Fibroblast of lung (primary cell): Measurements from ENCODE around the gene SPATA32. TPM values are rescaled to one million over a fixed set of nuclear protein-coding genes. Genes with fewer than 3 reads are reported as not detected.

Experiments
- DNase-seq, 2 donors: peaks; one replicate each; pipeline versions ENCODE4 v3.0.0 to v3.0.0-alpha.2; 2010; ENCODE audit warnings: low read depth in 2 of 2
- H2AFZ ChIP-seq: 2 replicates; pipeline ENCODE4 v1.5.1; 2012; ENCODE audit warnings: low read length, control low read depth, inconsistent platforms
- H3K27ac ChIP-seq: 2 replicates; pipeline ENCODE4 v1.5.1; 2011; ENCODE audit warnings: low read length, control low read depth; ENCODE audit not compliant: insufficient read depth
- H3K27me3 ChIP-seq: 2 replicates; pipeline ENCODE4 v1.5.1; 2011; ENCODE audit warnings: mild to moderate bottlenecking, low read length; ENCODE audit not compliant: control insufficient read depth, insufficient read depth
- H3K36me3 ChIP-seq: 2 replicates; pipeline ENCODE4 v1.5.1; 2011; ENCODE audit warnings: low read length; ENCODE audit not compliant: control insufficient read depth, insufficient read depth
- H3K4me1 ChIP-seq: 2 replicates; pipeline ENCODE4 v1.5.1; 2011; ENCODE audit warnings: low read length; ENCODE audit not compliant: control insufficient read depth, insufficient read depth; ENCODE audit errors: extremely low read depth
- H3K4me2 ChIP-seq: 2 replicates; pipeline ENCODE4 v1.5.1; 2011; ENCODE audit warnings: low read length, control low read depth; ENCODE audit not compliant: insufficient read depth; ENCODE audit errors: extremely low read depth
- H3K4me3 ChIP-seq, 4 experiments: fragments of 200-600 bp in 1 of 4; sonication (generic) in 1 of 4; replicated peaks in 1 of 4; 2 replicates each; pipeline ENCODE4 v1.5.1; 2011 to 2016; ENCODE audit warnings: low read length in 4 of 4, low read depth in 3 of 4, mild to moderate bottlenecking in 3 of 4, control low read depth in 2 of 4, inconsistent platforms in 1 of 4, mixed read lengths in 1 of 4; ENCODE audit not compliant: insufficient read depth in 1 of 4; ENCODE audit errors: control extremely low read depth in 1 of 4
- H3K79me2 ChIP-seq: 2 replicates; pipeline ENCODE4 v1.5.1; 2012; ENCODE audit warnings: mild to moderate bottlenecking, low read length, inconsistent platforms; ENCODE audit not compliant: control insufficient read depth, insufficient read depth
- H3K9ac ChIP-seq: 2 replicates; pipeline ENCODE4 v1.5.1; 2011; ENCODE audit warnings: mild to moderate bottlenecking, low read length, control low read depth; ENCODE audit not compliant: insufficient read depth
- H3K9me3 ChIP-seq: 2 replicates; pipeline ENCODE4 v1.5.1; 2012; ENCODE audit warnings: low read depth, low read length; ENCODE audit not compliant: control insufficient read depth, insufficient read depth
- H4K20me1 ChIP-seq: 2 replicates; pipeline ENCODE4 v1.5.1; 2011; ENCODE audit warnings: low read length; ENCODE audit not compliant: control insufficient read depth, insufficient read depth; ENCODE audit errors: extremely low read depth
- CTCF ChIP-seq, 2 donors: IDR thresholded peaks in 1 of 2; conservative IDR thresholded peaks in 1 of 2; 1 replicate in 1 of 2; 2 replicates in 1 of 2; pipeline ENCODE4 v1.5.1; 2011 to 2012; ENCODE audit warnings: low read length in 2 of 2, control low read depth in 1 of 2, inconsistent platforms in 1 of 2, low read depth in 1 of 2, mild to moderate bottlenecking in 1 of 2
- EZH2 ChIP-seq: IDR thresholded peaks from 2 replicates; pipeline ENCODE4 v1.5.1; 2012; ENCODE audit warnings: low read length, control low read depth, mild to moderate bottlenecking; ENCODE audit errors: missing control alignments
- polyA plus RNA-seq, 2 donors: library from polyadenylated mRNA; depleted of rRNA in 1 of 2; stranded (reverse) in 1 of 2; unstranded in 1 of 2; fragments of >200 nt; gene quantifications; 2 replicates each; pipeline ENCODE4 v1.2.1, GENCODE V29; 2011 to 2012; ENCODE audit warnings: missing spikeins in 1 of 2
- total RNA-seq: library from RNA; depleted of rRNA; stranded (reverse); fragments of >200 nt; gene quantifications from 2 replicates; pipeline ENCODE4 v1.2.1, GENCODE V29; 2014

SPATA32 gene
- total and polyA plus RNA-seq, 2 donors (not counting 1 experiment from before 2014, with no cell fraction given), result not detected

GRCh38 chr17:45218895-45219661 is 42.8 kb downstream of the SPATA32 start:
- Histone ChIP-seq H3K27me3 (peaks cover 22% of the 10 kb centered on the region), H3K4me2 (no peak overlapping the region), H3K4me1 (no peaks in the 10 kb centered on the region), H2AFZ (no peak overlapping the region), H4K20me1 (no peaks in the 10 kb centered on the region), H3K36me3 (no peaks in the 10 kb centered on the region), H3K4me3 (no peak overlapping the region), H3K9ac (no peak overlapping the region), H3K79me2 (no peaks in the 10 kb centered on the region), H3K9me3 (no peaks in the 10 kb centered on the region), H3K27ac (no peak overlapping the region)
- peak; percentile 53 to 84 for DNase-seq
- TF ChIP-seq CTCF (conservative IDR thresholded peaks at IDR 0.05 in 1 of 2, IDR thresholded peaks at IDR 0.05 in 1 of 2; ENCODE audit: low read depth in 1 of 2, low read length in 2 of 2), result peak; percentile 86 to 94
- no peak for TF ChIP-seq EZH2

Other genes with a start within 250 kb of the SPATA32 start
- 39.8 and 41.5 TPM in 2 replicates for gene DCAKD, start 210.5 kb downstream of the SPATA32 start, total RNA-seq
- 21.8 TPM in 2 replicates for gene DCAKD, start 210.5 kb downstream of the SPATA32 start, polyA plus RNA-seq
- gene NMT1, start 200.8 kb downstream of the SPATA32 start, total RNA-seq, result 73.2 and 124 TPM in 2 replicates
- gene NMT1, start 200.8 kb downstream of the SPATA32 start, polyA plus RNA-seq, result 46.2 and 57.1 TPM in 2 replicates
- 39.3 and 59.8 TPM in 2 replicates for gene PLCD3, start 129.6 kb downstream of the SPATA32 start, total RNA-seq
- 32.8 and 52.1 TPM in 2 replicates for gene PLCD3, start 129.6 kb downstream of the SPATA32 start, polyA plus RNA-seq
- 7.7 and 18.0 TPM in 2 replicates for gene ACBD4, start 126.4 kb downstream of the SPATA32 start, total RNA-seq
- 3.0 and 3.4 TPM in 2 replicates for gene ACBD4, start 126.4 kb downstream of the SPATA32 start, polyA plus RNA-seq
- 9.9 and 10.3 TPM in 2 replicates for gene HEXIM1, start 113.6 kb downstream of the SPATA32 start, total RNA-seq
- 11.7 and 12.4 TPM in 2 replicates for gene HEXIM1, start 113.6 kb downstream of the SPATA32 start, polyA plus RNA-seq
- gene HEXIM2, start 100.2 kb downstream of the SPATA32 start, total RNA-seq, result 12.8 and 18.7 TPM in 2 replicates
- gene HEXIM2, start 100.2 kb downstream of the SPATA32 start, polyA plus RNA-seq, result 1.9 and 2.7 TPM in 2 replicates
- 2.8 and 3.1 TPM in 2 replicates for gene FMNL1, start 40.2 kb downstream of the SPATA32 start, total RNA-seq
- 1.1 and 1.9 TPM in 2 replicates for gene FMNL1, start 40.2 kb downstream of the SPATA32 start, polyA plus RNA-seq
- 3.6 TPM in 2 replicates for gene MAP3K14, start 54.9 kb upstream of the SPATA32 start, total RNA-seq
- 3.9 and 5.2 TPM in 2 replicates for gene MAP3K14, start 54.9 kb upstream of the SPATA32 start, polyA plus RNA-seq
- gene ARHGAP27, start 170.8 kb upstream of the SPATA32 start, total RNA-seq, result 1.5 and 3.3 TPM in 2 replicates
- gene ARHGAP27, start 170.8 kb upstream of the SPATA32 start, polyA plus RNA-seq, result 0.57 and 0.95 TPM in 2 replicates
- 20.5 and 27.9 TPM in 2 replicates for gene PLEKHM1, start 228.6 kb upstream of the SPATA32 start, total RNA-seq
- 15.8 and 21.6 TPM in 2 replicates for gene PLEKHM1, start 228.6 kb upstream of the SPATA32 start, polyA plus RNA-seq